ENCODE measurements around the gene PDE6G.
A peak's percentile ranks its signal among the peaks of the same experiment; 100 is the strongest.
"Not testable (repeated sequence)": the region's sequence is repeated elsewhere in the genome, so short reads cannot be mapped to it uniquely, and the experiment has no call there.

The PDE6G gene

DNA sequence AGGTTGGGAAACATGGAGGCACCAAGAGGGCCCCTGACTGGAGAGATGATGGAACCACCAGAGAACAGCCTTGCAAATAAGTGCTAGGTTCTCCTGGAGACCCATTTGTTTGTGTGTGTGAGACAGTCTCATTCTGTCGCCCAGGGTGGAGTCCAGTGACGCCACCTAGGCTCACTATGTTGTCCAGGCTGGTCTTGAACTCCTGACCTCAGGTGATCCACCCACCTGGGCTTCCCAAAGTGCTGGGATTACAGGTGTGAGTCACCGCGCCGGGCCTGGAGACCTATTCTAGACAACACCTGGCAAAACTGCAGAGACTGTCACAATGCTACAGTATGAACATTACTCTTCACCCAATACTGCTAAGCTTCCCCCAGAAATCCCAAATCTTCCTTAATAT lies 20.9 kb downstream of the PDE6G start:
- no peak for DNase-seq (ENCODE audit: low read depth in 2 of 2)

DNA sequence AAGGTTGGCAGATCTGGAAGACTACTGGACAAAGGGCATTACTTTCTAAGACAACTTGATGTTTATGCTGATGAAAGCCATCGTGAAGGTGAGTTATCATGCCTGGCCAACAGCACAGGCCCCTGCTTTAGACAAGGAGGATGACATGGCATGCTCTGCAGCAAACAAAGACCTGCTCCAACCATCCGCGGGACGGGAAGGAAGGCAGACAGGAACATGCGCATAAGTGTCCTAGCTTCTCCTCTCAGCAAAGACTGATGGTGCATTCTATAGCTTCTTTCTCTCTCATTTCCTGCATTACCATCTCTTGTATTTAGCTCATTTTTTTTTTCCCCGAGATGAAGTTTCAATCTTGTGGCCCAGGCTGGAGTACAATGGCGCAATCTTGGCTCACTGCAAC lies 24.9 kb downstream of the PDE6G start:
- DNase-seq (ENCODE audit: low read depth in 2 of 2): no peak

DNA sequence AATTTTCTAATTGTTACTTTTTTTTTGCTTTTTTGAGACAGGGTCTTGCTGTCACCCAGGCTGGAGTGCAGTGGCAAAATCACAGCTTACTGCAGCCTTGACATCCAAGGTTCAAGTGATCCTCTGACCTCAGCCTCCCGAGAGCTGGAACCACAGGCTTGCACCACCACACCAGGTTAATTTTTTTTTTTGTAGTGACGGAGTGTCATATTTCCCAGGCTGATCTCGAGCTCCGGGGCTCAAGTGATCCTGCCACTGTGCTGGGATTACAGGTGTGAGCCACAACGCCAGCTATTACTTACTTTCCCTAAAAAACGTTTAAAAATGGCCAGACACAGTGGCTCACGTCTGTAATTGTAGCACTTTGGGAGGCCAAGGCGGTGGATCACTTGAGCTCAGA lies 26.1 kb downstream of the PDE6G start:
- no peak for DNase-seq (ENCODE audit: low read depth in 2 of 2)

DNA sequence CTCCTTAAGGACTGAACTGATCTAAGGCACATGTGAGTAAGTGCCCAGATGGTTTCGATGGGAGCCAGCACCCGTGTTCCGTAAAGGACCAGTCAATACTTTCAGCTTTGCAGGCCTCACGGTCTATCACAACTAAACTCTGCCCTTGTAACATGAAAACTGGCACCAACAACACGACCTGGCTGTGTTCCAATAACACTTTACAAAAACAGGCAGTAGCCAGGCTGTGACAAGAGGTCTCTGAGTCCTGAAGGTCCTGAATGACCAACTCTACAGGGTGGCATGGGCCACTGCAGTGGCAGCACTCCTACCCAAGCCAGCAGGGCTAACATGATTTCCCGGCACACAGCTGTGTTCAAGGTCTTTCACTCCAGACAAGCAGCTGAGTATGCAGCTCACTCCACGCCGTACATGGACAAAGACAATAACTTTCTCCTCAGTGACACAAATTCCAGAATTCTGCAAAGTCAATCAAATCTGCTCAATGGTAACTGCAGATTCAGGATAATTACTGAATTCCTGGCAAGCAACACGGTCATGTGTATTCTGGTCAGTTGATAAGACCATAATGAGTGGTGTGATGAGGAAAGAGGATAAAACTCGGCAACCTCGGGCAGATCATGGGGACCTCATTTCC lies 34.7 kb downstream of the PDE6G start:
- DNase-seq (ENCODE audit: low read depth in 2 of 2): no peak

DNA sequence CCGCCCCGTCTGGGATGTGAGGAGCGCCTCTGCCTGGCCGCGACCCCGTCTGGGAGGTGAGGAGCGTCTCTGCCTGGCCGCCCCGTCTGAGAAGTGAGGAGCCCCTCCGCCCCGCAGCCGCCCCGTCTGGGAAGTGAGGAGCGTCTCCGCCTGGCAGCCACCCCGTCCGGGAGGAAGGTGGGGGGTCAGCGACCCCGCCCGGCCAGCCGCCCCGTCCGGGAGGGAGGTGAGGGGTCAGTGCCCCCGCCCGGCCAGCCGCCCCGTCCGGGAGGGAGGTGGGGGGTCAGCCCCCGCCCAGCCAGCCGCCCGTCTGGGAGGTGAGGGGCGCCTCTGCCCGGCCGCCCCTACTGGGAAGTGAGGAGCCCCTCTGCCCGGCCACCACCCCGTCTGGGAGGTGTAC lies 38.0 kb downstream of the PDE6G start:
- not testable (repeated sequence) for DNase-seq (ENCODE audit: low read depth in 2 of 2)

DNA sequence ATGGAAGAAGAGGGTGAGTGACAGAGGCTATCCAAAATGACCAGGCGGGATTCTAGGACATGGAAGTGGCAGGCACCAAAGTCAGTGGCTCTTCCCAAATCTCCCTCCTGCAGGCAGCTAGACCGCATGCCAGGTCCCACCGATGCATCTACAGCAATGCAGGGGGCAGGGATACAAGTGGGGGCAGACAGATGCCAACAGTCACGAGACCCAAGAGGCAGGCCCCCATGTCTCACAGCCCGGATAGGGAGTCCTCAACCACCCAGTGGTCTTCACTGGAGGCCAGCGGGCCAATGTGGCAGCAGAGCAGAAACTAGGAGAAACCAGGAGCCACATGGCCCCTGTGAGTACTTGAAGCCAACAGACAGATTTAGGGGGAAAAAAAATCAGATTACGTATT lies 39.5 kb downstream of the PDE6G start:
- DNase-seq (ENCODE audit: low read depth in 2 of 2): no peak

DNA sequence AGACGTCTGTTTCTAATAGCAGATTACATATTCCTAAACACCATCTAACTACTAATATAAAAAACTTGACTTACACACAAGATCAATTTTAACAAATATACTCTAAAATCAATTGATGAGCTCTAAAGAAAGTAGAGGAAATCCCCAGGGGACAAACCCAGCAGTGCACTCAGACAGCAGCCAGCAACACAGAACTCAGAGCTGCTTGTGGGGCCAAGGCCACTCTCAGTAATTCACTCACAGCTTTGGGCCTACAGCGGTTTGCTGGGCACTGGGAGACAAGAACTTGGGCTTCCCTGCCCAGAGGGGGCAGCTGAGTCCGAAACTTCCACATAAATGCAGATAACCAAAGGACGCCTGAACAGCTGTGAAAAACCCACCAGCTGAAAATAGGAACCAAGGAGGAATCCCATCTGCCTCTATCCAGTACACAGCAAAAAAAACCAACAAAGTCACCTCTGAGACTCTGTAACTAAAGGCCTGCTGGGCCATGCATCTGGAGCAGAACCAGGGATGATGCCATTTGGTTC lies 40.9 kb downstream of the PDE6G start:
- no peak for DNase-seq (ENCODE audit: low read depth in 2 of 2)

DNA sequence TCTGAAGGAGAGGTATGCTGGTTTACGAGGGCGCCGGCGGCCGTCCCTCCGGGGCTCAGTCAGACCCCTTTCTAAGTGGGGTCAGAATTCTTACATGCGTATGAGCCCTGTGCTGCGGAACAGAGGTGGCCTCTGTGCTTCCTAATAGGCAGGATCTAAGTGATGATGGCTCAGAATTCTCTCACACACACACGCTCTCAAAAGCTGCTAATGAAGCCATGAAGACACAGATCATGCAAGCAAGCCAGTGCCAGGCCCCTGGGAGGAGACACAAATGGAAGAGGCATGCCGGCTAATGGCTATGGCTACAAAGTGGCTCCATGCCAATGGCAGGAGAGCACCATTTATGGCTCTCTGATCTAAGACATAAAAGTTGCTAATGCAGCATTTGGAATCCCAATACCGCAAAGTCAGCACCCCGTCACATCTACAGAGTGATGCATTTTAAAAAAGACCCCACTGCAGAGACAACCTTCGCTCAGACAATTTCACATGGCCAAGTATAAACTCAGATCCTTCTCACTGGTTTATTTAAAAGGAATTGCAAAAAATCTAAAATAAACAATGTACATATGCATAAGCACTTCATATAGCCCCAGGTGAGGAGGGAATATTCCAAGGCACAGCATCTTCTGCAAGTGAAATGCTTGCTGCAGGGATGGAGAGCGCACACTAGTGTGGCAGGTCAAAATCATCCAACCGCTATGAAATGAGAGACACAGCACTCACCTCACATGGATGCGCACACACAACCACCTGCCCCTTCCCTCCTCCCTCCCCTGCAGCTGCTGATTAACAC lies 44.0 kb downstream of the PDE6G start:
- no peak for DNase-seq (ENCODE audit: low read depth in 2 of 2)

DNA sequence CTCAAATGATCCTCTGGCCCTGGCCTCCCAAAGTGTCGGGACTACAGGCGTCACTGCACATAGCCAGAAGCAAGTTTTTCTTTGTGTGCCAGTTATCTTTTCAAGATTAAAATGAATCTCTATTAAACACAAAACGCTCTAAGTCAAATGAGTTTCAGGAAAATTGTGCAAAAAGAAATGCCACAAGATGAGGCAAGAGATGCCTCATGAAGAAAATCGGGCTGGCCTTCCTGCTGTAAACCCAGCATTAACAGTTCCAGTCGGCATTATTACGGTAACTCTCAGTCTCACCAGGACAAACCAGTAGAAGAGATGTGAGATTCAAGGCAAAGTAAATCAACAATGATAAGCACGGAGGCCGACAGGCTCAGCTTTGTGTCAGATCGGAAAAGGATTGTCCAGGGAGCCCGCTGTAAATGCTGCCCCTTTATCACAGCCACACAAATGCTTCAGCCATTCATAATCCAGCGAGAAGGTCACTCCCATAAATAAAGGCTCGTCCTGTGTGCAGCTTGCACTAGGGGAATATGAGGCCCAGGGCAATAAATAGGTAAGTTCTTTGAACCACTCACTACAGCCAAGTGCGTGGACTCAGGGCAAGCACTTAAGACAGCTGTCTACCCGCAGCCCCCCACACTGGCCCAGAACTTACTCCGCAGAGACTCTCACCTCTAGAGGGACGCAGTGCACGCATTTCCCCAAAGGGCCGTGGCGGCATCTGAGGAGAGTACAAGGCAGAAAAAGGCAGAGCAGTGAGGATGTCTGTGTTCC lies 46.6 kb downstream of the PDE6G start:
- DNase-seq (ENCODE audit: low read depth in 2 of 2): no peak

DNA sequence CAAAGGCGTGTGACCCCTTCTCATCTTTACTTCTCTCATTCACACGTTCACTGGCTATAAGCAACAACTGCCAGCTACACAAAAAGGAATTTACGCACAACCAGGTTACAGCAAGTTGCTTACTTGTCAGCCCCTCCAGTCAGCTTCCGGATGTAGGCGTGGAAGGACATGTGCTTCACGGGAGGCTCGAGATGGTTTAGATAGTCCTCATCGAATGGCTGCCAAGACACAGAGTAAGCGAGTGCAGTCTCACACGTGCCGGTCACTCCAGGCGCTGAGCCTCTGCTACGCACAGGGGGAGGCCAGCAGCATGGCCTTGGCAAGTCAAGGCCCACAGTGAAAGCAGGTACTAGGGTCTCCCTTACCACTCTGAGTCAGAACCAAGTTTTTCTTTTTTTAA lies 47.7 kb downstream of the PDE6G start:
- no peak for DNase-seq (ENCODE audit: low read depth in 2 of 2)

DNA sequence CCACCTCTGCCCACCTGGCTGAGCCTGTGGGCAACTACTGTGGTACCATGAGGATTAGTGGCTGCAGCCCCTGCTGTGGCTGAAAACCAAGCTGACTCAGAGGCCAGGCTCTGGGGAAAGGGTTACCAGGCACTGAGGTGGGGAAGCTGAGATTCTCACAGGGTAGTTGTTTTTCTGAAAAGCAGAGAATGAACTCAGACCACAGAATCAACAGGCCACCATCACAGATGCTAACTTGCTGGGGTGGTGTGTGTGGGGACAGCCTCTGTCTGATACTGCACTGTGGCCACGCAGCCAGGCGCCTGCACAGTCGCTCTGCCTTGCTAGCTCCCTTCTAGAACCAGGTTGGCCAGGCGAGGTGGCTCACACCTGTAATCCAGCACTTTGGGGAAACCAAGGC lies 48.3 kb downstream of the PDE6G start:
- no peak for DNase-seq (ENCODE audit: low read depth in 2 of 2)

DNA sequence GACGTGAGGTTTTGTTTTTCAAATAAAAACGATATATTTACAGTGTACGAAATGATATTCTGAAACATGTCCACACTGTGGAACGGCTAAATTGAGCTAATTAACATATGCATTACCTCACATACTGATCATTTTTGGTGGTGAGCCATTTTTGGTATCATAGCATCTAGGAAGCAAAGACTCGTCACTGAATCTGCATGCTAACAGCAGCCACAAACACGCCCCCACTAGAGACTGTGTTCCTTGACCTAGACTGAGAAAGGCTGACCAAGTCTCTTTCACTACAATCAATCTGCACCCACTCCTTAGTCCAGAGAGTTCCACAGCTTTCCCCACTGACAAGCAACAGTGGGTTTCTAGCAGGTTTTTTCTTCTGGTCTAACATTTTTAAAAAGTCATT lies 48.9 kb downstream of the PDE6G start:
- DNase-seq (ENCODE audit: low read depth in 2 of 2): no peak

DNA sequence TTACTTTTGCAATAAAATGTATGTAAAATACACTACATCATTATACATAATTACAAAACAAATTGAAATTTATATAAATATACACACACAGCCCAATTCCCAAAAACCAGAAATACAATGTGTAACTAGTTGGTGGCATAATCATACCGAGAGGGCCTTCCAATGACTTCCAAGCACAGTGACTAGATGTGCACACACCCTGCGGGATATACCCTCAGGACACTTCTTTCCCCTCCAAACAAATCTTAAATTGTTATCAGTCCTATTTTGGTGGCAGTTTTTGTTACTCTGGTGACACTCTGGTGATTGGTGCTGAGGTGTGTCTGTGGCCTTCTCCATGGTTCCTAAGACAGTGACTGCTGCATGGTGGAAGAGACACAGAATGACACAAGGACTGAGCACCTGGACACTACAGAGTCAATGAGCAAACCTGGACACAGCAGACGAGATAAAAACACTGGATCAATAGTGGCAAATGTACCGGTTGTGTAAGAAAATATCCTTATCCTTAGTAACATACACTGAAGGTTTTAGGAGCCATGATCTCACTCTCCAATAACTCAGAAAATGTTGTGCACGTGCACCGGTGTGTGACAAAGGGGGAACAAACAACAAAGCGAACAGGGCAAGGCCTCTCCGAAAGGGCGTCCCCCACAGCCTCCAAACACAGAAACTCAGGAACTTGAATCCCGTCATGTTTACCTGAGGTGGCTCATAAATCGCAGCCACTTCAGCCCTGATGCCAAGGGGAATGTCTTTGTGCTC lies 52.3 kb downstream of the PDE6G start:
- DNase-seq (ENCODE audit: low read depth in 2 of 2): no peak

DNA sequence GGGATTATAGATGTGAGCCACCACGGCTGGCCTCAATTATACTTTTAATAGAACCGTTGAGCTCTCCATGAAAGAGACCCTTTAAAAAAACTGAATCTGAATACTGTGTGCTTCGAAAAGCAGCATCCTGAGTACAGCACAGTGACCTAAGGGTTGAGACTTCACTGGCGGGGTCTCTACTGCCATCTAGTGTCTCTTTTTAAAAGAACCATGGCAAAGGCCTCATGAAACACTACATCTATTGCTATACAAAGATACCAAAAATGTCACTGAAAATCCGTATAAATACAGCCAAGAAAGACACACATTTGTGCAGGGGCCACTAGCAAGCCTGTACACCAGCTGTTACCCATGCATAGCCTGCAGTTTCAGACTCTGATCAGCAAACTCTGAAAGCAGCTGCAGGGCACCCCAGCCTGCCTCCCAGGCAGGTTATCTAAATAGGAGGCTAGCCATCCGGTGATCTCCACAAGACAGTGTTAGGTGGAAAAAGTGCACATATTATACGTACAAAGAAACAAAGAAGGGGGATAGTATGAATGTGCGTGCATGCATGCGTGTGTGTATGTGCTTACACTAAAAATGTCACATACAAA lies 54.7 kb downstream of the PDE6G start:
- peak in 1 of 2 donors; percentile 22 for DNase-seq (ENCODE audit: low read depth in 2 of 2)
